Measurements from ENCODE around the gene TMEM30B.

GRCh38 chr14:61254808-61255526 lies 26.2 kb downstream of the TMEM30B start:
- TF ChIP-seq RAD21 (IDR thresholded peaks at IDR 0.05; ENCODE audit: low read length) (no peak), BHLHE40 (IDR thresholded peaks at IDR 0.05; ENCODE audit: low read depth, low read length) (no peak), POLR2A (IDR thresholded peaks at IDR 0.05; ENCODE audit: low read depth, low read length) (no peak), CTCF (conservative IDR thresholded peaks at IDR 0.05; ENCODE audit: low read depth, low read length) (no peak), RCOR1 (IDR thresholded peaks at IDR 0.05; ENCODE audit: insufficient replicate concordance, low read length) (no peak), CHD1 (IDR thresholded peaks at IDR 0.05; ENCODE audit: low read depth, low read length) (no peak), MAFK (IDR thresholded peaks at IDR 0.05; ENCODE audit: low read depth, low read length) (no peak), MXI1 (IDR thresholded peaks at IDR 0.05; ENCODE audit: borderline replicate concordance, low read depth, low read length) (no peak), SMC3 (IDR thresholded peaks at IDR 0.05; ENCODE audit: low read depth, low read length) (no peak)
- TF ChIP-seq, protein P1, sequence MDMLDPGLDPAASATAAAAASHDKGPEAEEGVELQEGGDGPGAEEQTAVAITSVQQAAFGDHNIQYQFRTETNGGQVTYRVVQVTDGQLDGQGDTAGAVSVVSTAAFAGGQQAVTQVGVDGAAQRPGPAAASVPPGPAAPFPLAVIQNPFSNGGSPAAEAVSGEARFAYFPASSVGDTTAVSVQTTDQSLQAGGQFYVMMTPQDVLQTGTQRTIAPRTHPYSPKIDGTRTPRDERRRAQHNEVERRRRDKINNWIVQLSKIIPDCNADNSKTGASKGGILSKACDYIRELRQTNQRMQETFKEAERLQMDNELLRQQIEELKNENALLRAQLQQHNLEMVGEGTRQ (IDR thresholded peaks at IDR 0.05; ENCODE audit: low read depth, low read length), result no peak
- TF ChIP-seq, protein P2, sequence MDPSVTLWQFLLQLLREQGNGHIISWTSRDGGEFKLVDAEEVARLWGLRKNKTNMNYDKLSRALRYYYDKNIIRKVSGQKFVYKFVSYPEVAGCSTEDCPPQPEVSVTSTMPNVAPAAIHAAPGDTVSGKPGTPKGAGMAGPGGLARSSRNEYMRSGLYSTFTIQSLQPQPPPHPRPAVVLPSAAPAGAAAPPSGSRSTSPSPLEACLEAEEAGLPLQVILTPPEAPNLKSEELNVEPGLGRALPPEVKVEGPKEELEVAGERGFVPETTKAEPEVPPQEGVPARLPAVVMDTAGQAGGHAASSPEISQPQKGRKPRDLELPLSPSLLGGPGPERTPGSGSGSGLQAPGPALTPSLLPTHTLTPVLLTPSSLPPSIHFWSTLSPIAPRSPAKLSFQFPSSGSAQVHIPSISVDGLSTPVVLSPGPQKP (IDR thresholded peaks at IDR 0.05; ENCODE audit: borderline replicate concordance, low read depth, low read length), result no peak

Data from IMR-90 (cell line).